ENCODE data around the gene MEIS2.

Gene MEIS2

DNA sequence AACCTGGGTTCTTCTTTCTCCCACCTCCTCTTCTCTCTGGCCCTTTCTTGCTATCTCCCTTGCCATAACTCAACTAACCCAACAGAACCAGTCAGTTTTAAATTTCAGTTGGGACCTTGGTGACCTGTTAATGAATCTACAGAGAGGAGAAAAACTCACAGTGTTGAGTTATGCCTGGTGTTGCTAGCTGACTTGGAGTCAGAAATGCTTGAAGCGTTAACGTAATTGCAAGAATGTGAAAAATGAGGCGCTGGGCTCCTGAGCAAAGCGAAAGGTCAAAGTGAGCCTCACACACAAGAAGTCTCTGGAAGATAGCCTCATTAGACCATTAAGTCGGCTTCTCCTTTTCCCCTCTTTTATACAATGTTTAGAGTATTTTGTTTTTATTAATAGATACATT lies 18.4 kb downstream of the MEIS2 start:
- no peak for TF ChIP-seq TAF1 (IDR thresholded peaks at IDR 0.05; ENCODE audit: borderline replicate concordance, insufficient read depth, low read length)

- TF ChIP-seq REST (IDR thresholded peaks at IDR 0.05; ENCODE audit: insufficient read depth in 1 of 2, low read depth in 2 of 2, low read length in 2 of 2) = no peak
- TF ChIP-seq SIN3A (IDR thresholded peaks at IDR 0.05; ENCODE audit: borderline replicate concordance, insufficient read depth, low read length) = no peak
Observed at GRCh38 chr15:37080261-37080921, 20.0 kb downstream of the MEIS2 start.

GRCh38 chr15:37079726-37080125 lies 20.6 kb downstream of the MEIS2 start:
- no peak for TF ChIP-seq FOXP2 (optimal IDR thresholded peaks at IDR 0.05; ENCODE audit: borderline replicate concordance, extremely low read depth, extremely low read length, insufficient read depth)
- no peak for TF ChIP-seq POLR2AphosphoS5 (IDR thresholded peaks at IDR 0.05; ENCODE audit: low read depth, low read length)
- no peak for TF ChIP-seq SIN3A (IDR thresholded peaks at IDR 0.05; ENCODE audit: borderline replicate concordance, insufficient read depth, low read length)

- no peak for TF ChIP-seq SIN3A (IDR thresholded peaks at IDR 0.05; ENCODE audit: borderline replicate concordance, insufficient read depth, low read length)
- TF ChIP-seq REST (IDR thresholded peaks at IDR 0.05; ENCODE audit: insufficient read depth in 1 of 2, low read depth in 2 of 2, low read length in 2 of 2) = no peak
- TF ChIP-seq FOXP2 (optimal IDR thresholded peaks at IDR 0.05; ENCODE audit: borderline replicate concordance, extremely low read depth, extremely low read length, insufficient read depth) = no peak
- TF ChIP-seq TAF1 (IDR thresholded peaks at IDR 0.05; ENCODE audit: borderline replicate concordance, insufficient read depth, low read length) = no peak
- TF ChIP-seq POLR2AphosphoS5 (IDR thresholded peaks at IDR 0.05; ENCODE audit: low read depth, low read length) = no peak
Observed at GRCh38 chr15:37078566-37078965, 21.8 kb downstream of the MEIS2 start.

GRCh38 chr15:37077623-37078351 lies 22.6 kb downstream of the MEIS2 start:
- TF ChIP-seq POLR2AphosphoS5 (IDR thresholded peaks at IDR 0.05; ENCODE audit: low read depth, low read length) (no peak), FOXP2 (optimal IDR thresholded peaks at IDR 0.05; ENCODE audit: borderline replicate concordance, extremely low read depth, extremely low read length, insufficient read depth) (no peak), TAF1 (IDR thresholded peaks at IDR 0.05; ENCODE audit: borderline replicate concordance, insufficient read depth, low read length) (no peak), REST (IDR thresholded peaks at IDR 0.05; ENCODE audit: insufficient read depth in 1 of 2, low read depth in 2 of 2, low read length in 2 of 2) (no peak), SIN3A (IDR thresholded peaks at IDR 0.05; ENCODE audit: borderline replicate concordance, insufficient read depth, low read length) (no peak)

DNA sequence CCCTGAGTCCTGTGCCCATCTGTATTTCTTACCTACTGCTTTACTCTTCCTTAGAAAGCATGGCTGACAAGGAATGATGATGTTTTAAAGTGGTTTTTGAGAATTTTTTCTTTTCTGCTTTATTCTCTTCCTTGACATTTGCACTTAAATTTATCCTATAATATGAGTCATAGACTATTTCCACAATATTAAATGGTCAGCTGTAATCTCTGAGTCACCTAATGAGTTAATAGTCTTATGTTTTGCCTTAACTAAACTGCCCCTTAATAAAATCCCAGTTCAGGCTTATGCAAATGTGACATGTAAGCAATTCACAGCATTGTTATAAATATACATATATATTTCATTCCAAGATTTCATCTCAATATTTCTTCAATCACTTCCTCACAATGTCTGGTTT lies 23.8 kb downstream of the MEIS2 start:
- TF ChIP-seq TAF1 (IDR thresholded peaks at IDR 0.05; ENCODE audit: borderline replicate concordance, insufficient read depth, low read length) (no peak), REST (IDR thresholded peaks at IDR 0.05; ENCODE audit: insufficient read depth in 1 of 2, low read depth in 2 of 2, low read length in 2 of 2) (no peak)
